IPS-NIHi7 (cell line): ENCODE results near the gene MAP4K2.

ENCODE experiments used
- DNase-seq: peaks from one replicate; pipeline ENCODE4 v3.0.0; 2012; ENCODE audit warnings: mixed read lengths; ENCODE audit errors: extremely low spot score

MAP4K2 gene

DNA sequence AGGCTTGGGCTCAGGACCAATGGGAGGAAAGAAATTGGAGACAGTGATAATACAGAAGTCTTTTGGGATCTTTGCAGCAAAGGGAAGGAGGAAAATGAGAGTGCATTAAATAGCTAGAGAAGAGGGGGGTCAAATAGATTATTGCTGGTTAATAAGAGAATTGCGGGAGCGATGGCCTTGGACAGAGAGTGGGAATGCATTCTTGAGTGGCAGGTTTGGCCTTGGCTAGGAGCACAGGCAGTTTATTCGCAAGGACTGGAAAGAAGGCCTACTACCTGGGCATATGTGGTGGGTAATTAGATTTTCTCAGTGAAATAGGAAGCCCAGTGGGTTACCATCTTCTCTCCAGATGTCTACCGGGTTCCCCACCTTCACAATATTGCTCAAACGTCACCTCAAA lies 10.8 kb upstream of the MAP4K2 start:
- DNase-seq = no peak

DNA sequence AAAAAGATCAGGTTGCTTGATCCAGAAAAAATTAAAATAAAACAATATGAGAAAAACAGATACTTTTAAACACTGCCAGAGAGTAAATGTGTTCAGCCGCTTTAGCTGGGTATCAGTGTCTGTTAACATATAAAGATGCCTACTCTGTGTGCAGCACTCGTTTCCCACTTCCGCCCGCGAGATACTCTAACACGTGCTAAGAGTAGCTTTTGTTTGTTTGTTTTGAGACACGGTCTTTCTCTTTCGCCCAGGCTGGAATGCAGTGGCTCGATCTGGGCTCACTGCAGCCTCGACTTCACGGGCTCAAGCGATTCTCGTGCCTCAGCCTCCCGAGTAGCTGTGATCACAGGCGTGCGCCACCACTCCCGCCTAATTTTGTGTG lies 7.9 kb upstream of the MAP4K2 start:
- DNase-seq = no peak

DNA sequence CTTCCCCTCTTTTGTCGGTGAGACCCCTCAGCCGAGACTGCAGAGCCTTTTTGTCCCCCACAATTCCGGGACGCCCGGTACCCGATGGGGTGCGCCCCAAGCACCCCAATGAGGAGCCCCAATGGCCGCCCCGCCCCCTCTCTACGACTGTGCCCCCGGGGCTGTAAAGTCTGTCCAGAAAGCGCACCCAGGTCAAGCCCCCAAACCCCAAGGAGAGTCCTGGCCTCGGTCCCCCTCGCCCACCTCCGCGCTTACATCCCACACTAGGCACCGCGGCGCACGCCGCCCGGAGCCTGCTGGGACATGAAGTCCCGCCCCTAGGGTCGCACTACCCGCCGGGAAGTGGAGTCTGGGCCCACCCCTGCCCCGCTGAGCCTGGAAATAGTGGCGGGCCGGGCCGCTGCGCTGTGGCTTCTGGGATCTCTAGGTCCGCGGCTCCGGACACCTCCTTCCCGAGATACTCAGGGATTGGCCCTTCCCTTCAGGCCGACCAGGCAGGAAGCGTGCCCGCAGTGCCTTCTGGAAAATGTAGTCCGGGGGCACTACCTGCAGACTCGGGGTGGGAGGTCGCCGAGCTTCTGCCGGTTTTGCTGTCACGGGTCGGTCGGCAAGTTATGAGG lies 7.4 kb upstream of the MAP4K2 start, which contains the start of gene MEN1:
MEN1 (minus strand) TSS at position 281 of the 620 bp plus-strand sequence. CDS start 442 bp downstream, outside the sequence.
- DNase-seq = peak; percentile 99

DNA sequence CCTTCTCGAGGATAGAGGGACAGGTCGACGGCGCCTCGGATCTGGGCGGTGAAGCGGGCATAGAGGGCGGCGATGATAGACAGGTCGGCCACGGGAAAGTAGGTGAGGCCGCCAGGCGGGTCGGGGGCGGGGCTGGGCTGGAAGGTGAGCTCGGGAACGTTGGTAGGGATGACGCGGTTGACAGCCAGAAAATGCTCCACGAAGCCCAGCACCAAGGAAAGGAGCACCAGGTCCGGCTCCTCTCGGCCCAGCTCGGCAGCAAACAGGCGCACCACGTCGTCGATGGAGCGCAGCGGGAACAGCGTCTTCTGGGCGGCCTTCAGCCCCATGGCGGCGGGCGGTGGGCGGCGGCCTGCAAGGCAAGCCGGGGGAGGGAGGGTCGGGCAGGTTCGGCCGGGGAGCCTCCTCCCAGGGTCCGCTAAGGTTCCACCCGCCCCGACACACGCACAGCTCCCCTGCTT lies 6.8 kb upstream of the MAP4K2 start:
- DNase-seq = peak; percentile 66

DNA sequence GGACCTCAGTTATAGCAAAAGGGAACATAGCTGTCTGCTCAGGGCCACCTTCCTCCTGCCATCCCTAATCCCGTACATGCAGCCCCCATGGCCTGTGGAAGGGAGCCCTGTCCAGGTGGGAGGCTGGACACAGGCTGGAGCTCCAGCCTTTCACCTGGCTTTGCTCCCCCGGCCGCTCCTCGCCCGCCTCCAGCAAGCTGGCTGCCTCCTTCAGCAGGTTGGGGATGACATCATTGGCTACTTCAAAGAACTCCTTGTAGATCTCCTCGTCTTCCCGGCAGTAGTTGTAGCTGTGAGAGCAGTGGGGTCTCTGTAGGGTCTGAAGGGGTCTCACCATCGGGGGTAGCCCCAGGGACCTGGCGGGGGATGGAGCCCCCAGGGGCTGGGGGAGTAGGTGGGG lies 2.5 kb upstream of the MAP4K2 start:
- no peak for DNase-seq

DNA sequence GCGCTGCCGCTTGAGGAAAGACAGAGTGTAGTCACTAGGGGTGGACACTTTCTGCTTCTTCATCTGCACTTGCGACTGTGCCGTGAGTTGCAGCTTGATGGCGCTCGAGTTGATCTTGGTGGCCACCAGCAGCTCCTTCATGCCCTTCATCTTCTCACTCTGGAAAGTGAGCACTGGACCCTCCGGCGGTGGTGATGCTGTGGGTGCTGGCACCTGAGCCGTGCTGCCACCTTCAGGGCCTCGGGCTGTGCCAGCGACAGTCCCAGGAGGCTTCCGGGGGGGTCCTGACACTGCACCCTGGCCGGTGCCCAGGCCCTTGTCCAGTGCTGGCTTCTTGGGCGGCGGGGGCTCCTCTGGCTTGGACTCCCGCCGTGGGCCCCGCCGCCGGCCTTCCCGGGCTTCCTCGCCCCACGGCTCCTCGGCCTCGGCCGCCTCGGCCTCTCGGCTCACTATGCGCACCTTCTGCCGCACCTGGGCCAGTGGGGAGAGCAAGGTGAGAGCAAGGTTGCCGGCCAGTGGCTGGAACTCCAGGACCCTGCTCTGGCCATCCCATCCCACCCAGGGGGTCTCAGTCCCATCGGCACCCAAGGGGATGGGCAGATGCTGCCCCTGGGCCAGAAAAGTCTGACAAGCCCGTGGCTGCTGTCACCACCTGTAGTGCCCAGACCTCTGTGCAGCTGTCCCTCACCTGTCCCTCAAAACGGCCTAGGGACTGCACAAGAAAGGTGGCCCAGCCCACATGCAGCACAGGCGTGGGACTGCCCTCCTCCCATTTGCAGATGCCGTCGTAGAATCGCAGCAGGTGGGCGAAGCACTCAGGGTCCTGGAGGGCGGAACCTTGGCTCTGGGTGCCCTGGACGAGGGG lies 1.6 kb upstream of the MAP4K2 start:
- no peak for DNase-seq

DNA sequence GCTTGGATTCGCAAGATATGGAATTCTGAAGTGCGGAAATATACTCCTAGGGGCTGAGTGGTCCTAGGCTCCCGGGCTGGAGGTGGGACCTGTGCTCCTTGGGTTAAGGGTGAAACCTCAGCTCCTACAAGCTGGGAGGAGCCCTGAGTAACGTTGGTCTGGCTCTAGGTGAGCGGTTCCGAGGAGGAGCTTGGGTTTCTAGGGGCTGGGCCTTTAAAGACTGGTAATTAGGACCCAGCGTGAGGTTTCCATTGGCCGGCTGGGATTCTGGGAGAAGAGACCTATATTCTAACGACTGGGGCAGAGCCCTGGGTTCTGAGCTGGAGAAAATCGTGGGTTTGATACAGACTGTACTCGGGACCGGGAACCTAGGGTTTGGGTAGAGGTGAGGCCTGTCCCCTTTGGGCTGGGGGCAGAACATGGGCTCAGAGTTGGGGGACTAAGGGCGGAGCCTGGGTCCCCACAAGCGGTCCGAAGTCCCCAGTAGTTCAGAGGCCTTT lies 882 bp upstream of the MAP4K2 start:
- DNase-seq = peak; percentile 68

DNA sequence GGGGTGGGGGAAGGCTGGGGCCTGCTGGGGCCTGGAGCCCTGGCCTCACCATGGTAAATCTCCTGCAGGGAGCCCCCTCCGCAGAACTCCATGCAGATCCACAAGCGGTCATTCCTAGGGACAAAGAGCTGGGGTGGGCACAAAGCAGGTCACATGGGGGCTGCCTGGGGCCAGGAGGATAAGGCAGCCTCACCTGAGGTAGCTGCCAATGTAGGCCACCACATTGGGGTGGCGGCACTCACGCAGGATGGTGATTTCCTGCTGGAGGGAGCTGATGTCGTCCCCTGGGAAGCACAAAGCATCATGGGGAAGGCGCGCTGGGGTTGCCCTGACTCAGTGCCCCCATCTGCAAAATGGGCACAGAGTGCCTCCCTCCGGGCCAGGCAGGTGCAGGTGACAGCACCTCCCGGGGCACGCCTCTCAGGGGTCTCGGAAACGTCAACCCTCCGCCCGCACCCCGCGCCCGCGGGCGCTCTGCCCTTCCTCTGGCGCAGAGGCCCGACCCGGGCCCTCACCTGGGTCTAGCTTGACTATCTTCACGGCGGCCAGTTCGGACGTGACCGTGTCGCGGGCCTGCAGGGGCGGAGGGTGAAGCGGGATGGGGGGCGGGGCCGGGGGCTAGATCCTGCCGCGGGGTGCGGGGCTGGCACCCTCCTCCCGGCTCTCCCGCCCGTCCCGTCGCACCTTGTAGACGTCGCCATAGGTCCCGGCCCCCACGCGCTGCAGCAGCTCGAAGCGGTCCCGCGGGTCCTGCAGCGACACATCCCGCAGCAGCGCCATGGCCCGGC lies 450 bp downstream of the MAP4K2 start:
- DNase-seq = no peak

DNA sequence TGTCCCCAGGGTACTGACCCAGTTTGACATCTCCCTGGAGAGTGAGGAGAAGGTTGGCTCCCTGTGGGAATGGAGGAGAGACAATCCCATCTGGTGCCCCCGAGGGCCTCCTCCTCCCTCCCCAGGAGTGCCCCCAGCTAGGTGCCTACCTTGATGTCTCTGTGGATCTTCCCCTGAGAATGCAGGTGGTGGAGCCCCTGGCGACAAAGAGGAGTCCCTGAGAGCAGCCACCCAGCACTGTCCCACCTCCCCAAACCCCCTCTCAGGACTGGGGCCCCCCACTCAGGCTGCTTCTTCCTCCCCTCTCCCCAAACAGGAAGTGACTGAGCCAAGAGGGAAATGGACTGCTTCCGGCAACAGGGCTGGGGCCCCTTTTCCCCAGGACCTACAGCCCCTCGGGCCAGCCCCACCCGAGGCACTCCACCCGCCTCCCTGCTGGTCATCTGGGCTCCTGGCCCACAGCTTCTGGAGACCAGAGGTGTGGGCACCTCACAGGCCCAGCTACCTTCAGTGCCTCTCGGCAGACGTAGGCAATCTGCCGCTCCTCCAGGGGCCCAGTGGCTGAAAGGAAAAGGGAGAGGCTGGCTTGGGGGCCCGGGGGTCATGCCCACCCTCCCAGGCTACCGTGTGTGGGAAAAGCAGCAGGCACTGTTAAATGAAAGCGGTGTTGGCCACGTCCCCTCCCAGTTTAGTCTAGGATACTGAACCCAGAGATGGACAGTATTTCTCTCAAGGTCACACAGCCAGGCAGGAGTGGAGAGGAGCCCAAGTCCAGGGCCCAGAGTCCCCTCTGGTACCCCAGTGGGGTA lies 1.2 kb downstream of the MAP4K2 start:
- DNase-seq = no peak

DNA sequence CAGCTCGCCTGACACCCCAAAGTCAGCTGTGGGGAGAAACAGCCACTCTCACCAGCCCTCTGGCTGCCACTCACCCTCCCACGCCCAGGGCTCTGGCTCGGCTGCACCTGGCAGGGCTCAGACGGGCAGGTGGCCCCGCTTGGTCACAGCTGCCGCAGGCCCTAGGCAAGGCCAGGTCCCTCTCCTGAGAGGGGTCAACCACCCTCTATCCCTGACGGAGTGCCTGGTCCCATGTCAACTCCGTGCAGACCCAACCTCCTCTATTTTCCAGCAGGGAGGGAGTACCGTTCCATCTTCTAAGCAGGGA lies 1.9 kb downstream of the MAP4K2 start:
- DNase-seq = no peak

DNA sequence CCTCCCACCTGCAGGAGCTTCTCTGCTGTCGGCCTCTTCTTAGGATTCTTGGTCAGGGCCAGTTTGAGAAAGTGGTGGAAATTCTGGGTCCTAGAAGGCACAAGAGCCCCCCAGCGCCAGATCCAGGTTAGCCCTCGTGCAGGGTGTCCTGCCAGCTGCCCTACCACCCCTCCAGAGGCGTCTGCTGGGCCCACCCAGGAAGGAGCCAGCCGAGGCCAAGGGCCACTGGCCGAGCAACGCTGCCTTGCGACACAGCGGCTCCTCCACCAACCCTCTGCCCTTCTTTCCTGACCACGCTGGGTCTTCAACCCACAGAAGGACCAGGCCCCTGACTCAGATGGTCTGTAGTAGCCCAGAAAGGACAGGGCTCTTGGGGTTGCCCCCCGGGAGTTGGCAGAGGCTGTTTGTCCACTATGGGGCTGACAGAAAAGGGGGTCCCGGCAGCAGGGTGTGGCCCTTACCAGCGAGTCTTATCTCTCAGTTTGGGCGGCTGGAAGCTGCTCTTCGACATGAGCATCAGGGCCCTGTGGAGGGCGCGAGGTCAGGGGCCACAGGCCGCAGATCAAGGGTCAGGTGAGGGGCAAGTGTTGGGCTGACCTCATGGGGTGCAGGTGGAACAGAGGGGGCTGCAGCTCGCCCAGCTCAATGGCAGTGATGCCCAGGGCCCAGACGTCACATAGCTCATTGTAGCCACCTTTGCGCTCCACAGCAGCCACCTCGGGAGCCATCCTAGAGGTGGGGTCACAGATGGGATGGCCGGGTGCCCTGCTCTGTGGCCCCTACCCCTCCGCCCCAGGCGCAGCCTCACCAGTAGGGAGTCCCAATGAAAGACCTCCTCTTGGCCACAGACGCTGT lies 2.5 kb downstream of the MAP4K2 start:
- DNase-seq = no peak

DNA sequence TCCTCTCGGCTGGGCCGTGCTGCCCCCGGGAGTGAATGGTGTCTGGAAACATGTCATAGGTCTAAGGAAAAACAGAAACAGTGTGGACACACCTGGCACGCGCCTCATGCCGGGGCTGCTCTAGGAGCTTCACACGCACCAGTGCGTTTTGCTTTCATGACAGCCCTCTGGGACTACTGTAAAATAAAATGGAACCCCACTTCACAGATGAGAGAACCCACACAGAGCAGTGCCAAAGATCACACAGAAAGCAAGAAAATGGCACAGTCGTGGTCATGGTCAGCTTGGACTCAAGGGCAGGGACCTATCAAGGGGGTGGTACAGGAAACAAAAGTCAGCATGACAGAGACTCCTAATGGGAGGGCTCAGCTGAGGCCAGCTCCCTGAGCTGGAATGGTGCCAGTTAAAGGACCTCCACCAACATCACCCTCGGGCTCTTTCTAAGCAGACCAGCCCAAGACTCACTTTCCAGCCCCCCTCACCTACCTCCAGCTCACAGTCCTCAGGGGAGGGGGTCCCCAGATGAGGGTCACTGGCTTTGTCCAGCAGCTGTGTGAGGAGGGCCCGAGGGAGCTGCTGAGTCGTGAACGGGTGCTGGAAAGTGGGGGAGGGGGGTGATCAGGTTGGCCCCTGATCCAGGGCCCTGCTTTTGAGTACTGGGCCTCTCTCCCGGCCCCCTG lies 3.3 kb downstream of the MAP4K2 start:
- DNase-seq = no peak

DNA sequence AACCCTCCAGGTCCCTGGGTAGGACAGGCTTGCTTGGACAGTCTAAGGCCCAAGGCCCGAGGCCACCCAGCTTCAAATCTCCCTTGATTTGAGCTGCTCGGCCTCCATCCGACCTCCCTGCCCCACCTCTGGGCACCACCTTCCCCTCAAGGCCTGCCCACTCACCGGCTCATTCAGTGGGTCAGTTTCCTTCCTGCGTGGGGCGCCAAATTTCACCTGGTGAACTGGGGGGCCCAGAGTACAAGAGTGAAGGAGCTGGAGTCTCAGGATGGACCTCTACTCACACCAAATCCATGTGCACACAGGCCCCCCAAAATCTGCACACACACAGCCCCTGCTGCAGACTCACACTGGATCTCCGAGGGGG lies 3.8 kb downstream of the MAP4K2 start:
- no peak for DNase-seq

DNA sequence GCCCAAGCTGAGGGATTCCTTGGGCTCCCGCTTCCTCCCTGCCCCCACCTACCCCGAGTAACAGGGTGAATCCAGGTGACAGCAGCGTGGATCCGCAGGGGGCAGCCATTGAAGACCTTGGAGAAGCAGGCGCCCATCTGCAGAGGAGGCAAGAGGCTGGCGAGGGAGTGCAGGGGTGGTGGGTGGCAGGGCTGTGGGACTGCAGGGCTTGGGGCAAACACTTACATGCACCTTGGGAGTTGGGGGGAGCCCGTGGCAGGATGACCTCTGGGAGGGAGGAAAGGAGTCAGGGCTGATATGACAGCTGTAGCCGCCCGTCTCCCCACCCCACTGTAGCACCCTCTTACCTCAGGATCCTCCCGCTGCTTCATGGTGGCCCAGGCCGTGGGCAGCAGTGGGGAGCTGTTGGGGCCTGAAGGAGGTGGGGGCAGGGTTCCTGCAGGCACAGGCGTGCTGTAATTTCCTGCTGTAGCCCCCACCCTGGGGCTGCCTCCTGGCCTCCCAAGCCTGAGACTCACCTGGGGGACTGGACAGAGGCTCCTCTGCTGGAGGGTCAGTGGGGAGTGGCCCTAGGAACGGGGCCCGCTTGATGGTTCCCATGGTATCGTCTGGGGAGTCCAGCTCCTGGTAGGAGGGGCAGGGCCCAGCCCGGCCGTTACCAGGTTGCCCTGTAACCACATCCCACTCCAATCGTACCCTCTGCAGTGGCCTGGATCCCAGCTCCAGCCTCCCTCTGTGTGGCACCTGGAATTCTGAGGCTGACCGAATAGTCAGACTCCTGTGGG lies 6.1 kb downstream of the MAP4K2 start:
- no peak for DNase-seq

DNA sequence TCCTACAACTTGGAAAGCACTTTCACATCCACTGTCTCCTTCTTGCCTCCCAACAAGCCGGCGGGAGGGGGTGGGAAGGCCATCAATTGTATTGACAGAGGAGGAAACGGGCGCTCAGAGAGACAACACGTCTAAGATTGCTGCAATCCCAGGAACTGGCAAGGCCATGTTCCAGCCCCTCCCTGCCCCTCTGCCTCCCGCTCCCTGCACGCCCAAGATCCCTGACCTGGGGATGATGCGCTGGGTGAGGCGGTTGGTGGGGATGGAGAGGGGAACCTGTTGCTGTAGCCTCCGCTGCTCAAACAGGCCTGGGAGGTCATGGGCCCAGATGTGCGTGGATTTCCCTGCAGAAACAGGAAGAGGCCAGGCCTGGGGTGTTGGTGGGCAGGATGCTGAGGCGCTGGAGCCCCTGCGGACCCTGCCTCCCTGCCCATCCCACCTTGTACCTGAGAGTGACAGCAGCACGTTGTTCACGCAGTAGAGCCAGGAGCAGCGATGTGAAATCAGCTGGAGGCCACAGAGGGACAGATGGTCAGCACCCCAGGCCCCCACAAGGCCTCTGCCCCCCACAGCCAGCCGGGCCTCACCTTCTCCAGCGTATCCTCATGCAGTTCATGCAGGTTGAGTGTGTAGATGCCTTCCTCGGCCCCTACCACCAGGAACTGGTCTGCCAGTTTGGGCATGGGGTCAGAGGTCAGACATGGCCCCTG lies 6.8 kb downstream of the MAP4K2 start:
- no peak for DNase-seq

DNA sequence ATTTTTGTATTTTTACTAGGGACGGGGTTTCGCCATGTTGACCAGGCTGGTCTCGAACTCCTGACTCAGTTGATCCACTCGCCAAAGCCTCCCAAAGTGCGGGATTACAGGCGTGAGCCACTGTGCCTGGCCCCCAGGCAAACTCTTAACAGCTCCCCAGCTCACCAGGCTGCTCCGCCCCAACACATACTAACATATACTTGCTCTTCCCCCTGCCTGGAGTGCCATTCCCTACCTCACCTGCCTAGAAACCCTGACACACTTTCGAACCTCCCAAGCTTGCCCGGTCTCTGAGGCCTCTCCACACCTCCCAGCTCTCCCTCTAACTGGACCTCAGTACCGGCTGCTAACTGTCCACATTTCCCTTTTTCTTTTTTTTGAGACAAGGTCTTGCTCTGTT lies 8.5 kb downstream of the MAP4K2 start:
- no peak for DNase-seq

DNA sequence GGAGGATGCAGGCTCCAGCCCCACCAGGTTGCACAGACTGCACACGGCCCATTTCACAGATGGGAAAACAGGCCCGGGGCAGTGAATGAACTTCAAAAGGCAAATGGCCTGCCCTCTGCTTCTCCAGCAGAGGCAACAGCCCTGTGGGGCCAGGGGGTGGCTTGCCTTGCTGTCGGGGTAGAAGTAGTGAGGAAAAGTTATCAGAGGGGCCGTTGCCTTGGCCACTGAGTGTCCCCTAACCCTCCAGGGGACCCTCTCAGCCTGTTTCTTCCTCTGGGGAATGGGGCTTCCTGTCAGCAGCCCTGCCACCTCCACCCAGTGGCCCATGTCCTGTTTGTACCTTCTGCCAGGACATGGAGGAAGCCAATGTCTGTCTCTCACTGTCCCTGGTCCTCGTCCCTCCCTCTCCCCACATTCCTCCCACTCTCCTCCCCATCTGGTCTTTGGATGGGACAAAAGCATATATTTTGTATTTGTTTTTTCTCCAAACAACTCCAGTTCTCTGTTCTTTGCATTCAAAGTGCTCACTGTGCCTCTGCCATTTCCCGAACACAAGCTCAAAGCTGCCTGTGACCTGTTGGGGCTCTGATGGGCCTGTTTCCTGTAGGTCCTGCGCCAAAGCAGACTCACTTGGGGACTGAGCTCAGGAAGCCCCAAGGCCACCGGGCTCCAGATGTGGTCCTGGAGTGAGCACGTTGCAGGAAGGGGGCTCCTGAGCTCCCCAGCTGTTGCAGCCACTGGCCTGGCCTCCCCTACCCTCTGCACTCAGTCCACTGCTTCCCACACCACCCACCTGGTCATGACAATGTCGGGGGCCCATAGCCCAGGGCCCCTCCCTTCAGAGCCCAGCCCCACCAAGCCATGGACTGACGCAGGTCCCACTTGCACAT lies 9.5 kb downstream of the MAP4K2 start:
- DNase-seq = no peak

DNA sequence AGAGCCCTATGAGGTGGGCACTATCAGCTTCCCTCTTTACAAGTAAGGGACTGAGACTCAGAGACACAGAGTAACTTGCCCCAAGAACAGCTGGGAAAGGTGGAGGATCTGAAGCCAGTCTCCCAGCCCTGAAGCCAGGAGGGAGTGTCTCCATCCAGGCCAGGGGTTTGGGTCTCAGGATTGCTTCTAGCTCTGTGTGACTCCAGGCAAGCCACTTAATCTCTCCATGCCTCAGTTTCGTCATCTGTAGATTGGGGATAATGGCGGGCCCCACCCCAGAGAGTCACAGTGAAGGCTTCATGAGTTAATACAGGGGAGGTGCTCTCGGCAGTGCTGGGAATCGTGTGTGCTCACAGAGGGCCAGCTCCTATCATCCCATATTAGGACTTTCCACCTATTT lies 10.5 kb downstream of the MAP4K2 start:
- DNase-seq = no peak
